ENCODE data around the gene SESN3.
A peak's percentile ranks its signal among the peaks of the same experiment; 100 is the strongest.
"Not testable (repeated sequence)": the region's sequence is repeated elsewhere in the genome, so short reads cannot be mapped to it uniquely, and the experiment has no call there.

Gene SESN3

DNA sequence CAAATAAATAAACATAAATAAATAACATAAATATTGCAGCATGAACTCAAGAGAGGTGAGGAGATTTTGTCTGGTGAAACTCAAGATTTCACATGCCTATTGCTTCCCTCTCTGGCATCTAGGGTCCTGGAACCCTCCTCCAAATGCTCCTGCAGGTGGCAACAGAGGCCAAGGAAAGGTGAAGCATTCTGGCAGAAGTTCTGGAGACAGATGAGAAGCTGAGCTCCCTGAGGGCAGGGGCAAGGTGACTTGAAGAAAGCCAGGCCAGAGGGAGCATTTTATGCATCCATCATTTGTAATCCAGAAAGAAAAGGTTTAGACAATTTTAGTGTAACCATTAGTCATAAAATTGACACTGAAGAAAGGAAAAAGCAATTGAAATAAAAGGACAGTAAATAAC is 76.5 kb downstream of the SESN3 start:
- peak; percentile 38 to 58 (median 55) for DNase-seq (ENCODE audit: low read depth in 2 of 3, low spot score in 1 of 3)

DNA sequence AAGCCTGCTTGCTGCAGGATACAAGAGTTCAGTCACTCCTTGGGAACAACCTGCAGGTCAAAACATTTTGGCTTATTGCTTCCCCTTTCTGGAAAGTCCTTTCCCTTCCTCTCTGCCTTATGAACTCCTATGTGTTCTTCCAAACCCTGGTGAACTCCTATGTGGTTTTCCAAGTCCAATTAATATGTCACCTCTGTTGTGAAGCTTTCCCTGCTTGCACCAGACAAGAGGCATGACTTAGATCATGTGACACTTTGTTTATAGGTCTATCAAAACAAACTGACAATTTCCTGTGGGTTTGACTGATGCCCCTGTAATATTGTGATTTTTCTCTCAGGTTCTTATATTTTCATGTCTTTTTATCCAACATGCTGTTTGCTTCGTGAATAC is 77.2 kb downstream of the SESN3 start:
- no peak for DNase-seq (ENCODE audit: low read depth in 2 of 3, low spot score in 1 of 3)

DNA sequence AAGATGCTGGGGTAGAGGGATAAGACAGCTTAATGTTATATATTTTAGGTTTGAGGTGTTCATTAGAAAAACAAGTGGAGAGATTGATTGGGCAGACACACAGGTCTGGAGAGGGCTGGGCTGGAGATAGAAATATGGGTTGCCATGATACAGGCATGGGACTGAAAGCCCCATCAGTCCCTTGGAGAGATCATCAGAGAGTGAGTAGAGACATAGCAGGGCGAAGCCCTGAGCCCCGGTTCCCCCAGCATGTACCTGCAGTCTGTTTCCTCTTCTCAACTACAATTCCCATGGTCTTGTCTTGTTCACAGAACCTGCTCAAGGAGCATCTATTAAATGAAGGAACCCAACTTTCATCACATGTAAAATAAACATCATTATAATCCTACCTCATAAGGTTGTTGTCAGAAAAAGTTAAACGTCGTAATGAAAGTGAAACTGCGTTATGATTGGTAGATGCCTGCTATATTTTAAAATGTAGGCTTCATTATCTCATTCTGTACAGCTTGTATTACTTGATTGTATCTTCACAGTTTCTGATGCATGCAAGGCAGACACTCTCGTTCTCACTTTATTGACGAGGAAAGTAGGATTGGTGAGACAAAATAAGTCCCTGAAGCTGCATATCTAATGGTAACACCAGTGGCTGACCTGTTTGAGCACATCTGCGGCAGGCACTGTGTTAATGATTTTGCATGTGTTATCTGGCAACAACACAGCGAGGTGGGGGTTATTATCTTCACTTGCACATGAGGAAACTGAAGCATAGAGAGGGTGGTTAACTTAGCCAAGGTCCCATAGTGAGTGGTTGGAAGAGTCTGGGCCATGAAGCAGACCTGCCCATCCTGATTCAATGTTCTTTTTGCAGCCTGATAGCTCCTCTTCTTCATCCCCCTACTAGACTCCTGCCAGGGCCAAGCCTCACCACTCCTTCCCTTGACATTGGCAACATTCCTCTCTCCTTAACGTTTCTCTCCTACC is 77.8 kb downstream of the SESN3 start:
- no peak for DNase-seq (ENCODE audit: low read depth in 2 of 3, low spot score in 1 of 3)

DNA sequence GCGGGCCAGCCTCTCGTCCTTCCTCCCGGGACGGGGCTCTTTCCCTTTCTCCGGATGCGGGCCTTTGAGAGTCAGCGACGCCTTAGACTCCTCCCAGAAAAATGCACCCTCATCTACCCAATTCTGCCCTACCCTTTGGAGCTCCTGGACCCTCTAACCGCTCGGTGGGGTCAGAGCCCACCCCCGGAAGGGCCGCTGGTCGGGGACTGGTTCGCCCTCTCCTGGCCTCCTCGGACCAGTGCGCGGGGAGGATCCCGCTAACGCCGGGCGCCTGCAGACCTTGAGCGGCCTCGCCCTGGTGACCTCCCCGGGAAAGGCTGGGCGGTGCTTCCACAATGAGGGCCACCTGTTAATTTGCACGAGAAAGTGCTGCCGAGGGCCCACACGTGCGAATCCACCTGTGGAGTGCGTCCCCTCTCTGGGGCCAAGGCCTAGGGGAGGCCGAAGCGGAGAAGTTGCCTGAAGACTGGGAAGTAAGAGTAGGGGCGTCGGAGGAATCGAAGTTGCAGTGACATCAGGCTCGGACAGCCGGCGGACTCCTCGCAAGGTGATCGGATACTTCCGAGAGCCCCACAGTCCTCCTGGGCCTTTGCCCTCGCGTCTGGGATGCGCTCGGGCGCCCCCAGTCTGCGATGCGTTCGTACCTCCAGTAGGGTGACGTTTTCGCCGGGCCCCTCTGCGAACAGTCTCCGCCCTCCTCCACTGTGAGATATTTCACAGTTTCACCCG is 79.9 kb downstream of the SESN3 start:
- peak; percentile 84 to 88 (median 86) for DNase-seq (ENCODE audit: low read depth in 2 of 3, low spot score in 1 of 3)

DNA sequence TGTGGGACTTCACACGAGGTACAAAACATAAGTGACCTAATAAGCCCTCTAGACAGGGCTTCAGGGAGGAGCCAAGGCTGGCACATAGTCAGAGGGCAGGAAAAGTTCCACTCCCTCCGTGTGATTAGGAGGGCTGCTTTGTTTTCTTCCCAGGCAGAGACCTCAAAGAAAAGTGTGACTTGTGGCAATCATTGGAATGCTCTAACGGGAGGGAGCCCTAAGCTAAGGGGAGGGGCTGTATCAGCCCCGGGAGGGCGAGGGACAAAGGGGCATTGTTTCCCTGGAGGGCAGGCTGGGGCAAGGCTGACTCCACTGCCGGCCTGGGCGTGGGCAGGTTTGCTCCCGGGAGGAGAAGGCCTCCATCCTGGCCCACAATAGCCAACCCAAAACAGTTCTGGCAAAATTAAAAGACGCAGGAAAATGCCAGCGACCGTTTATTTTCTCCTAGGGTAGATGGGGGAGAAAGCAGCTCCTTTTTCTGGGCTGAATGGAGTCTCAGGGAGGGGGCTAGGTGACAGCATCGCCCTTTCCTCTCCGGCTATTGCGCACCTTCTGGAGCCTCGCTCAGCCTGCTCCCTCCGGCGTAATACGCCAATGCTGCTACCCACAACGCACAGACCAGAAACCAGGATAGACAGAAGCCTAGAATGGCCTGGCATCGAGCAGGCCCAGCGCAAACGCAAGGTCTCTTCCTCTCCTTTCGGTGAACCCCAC is 81.2 kb downstream of the SESN3 start:
- no peak for DNase-seq (ENCODE audit: low read depth in 2 of 3, low spot score in 1 of 3)

DNA sequence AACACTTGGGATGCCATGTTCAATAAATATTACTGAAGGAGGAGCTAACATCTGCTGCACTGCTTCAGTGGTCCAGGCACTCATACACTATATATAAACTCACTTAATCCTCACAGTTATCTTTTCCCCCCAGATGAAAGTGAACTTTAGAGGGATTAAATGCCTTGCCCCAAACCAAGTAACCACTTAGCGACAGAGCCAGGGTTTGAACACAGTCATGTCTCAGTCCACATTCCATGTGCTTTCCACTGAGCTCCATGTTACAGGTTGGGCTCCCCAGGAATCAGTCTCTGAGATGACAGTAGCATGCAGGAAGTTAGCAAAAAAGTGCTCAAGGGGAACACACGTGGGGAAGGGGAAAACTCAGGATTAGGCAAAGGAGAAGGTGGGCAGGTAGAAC is 82.1 kb downstream of the SESN3 start:
- DNase-seq (ENCODE audit: low read depth in 2 of 3, low spot score in 1 of 3): no peak

DNA sequence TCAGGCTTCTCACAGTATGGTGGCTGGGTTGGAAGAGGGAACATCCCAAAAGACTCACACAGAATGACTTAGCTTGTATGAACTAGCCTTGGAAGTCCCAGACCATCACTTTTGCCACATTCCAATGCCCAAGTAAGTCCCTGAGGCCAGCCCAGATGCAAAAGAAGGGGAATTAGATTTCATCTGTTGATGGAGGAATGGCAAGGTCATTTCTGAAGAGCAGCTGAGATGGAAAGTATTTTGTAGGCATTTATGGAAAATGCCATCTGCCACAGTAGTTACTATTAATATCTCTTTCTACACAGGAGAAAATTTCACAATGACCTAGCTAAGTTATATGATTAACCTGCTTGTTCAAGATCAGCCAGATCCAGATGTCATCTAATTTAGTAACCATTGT is 82.6 kb downstream of the SESN3 start:
- no peak for DNase-seq (ENCODE audit: low read depth in 2 of 3, low spot score in 1 of 3)

DNA sequence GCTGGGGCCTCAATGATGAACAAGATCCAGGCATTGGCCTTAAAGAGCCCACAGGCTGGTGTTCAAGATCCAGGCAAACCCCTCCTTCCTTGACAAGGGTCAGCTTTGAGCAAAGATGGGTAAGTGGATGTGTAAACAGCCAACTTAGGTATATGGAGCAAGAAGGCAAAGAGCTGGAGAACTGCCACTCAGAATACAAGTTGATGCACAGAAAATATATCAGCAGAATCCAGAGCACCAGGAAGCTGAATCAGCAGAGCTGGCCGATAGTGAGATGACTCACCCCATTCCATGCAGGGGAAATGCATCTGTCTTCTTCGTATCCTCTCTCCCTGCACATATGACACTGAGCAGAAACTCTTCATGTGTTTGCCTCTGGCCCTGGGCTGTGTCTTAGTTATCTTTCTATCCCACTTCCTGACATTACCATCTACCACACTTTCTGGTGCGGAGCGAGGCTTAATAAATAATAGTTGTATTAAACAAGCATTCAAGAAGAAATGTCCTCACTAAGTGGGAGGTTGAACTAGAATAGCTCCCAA is 83.6 kb downstream of the SESN3 start:
- DNase-seq (ENCODE audit: low read depth in 2 of 3, low spot score in 1 of 3): no peak

DNA sequence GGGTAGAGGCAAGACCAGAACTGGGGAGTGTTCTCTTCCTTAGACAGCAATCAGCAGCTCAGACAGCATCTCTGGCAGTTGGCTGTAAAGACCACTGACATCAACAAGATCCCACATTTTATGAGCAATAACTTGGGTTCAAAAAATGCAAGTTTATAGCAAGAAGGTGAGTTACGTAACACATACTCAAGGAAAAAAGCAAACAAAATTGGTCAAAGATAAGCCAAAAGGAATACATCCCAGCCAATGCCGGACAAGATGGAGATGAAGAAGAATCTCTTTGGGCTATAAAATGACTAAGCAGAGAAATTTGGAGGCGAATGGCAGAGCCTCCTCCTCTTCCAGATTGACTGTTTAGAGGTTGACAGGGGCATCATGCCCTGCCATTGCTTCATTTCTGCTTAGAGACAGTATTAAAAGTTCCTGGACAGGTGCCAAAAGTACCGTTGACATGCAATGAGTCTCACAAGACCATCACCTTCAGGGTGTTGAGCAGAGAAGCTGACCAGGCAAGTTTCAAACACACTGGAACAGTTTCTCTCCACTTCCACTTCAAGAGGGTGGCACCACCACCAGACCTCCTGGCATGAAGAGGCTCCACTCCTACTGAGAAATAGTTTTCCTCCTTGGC is 85.5 kb downstream of the SESN3 start:
- DNase-seq (ENCODE audit: low read depth in 2 of 3, low spot score in 1 of 3): no peak

DNA sequence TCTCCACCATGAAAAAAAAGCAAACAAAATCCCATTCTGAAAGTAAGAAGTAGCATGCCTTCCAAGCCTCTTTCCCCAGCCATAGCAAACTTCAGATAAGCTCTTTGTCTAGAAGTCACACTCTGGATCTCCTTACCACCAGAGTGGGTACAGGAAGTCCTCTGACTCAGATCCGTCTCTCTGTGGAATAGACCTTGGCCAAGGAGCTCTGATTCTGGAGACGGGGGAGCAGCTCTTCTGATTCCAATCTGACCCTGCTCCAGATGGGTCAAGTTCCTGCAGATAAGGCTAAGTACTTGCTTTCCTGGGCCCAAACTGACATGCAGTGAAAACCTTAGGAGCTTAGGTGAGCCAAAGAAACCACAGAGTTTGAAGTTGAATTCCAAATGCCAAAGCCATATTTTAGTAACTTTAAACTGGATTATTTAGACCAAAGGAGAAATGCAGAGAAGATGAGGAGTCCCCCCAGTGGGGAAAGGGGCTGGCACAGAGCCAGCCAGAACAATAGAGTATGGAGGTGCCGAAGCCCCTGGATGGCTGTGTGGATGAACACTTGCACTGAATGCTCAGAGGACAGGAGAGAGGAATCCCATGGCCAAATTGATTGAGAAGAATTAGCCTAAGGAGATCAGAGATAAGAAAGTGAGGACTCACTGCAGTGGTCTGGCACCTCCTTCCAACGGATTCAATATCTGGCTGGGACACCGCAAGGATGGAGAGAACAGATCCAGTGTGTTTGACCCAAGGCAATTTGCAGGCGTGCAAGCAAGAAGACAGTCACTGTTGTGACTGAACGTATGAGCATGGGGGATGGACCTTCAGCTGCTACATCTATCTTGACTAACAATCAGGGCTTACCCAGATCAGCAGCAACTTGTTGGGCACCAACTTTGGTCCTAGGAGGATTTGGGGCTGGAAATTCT is 86.4 kb downstream of the SESN3 start:
- DNase-seq (ENCODE audit: low read depth in 2 of 3, low spot score in 1 of 3): no peak

DNA sequence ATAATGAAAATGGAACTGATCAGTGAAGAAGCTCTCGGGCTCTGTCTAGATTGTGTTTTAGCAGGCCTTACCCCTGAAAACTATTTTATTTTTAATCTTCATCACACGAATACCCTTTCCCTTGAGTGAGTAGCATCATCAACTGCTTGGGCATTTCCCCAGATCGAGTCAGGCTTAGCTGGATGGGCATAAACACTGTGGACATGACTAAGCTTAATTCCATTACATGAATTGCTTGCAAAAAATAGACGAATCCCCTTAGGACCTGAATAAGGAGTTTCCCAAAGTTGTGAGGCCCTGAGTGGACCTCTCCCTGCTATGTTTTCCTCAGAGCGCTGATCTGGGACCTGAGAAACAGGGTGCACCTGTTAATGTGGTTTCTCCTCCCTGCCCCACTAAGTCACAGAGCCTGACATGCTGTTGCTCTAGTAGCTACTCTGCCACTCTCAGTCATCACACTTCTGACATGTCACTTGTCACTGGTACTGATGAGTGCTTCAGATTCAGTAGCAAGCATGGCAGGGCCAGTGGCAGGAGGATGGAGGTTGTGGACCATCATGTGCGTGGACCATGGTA is 87.8 kb downstream of the SESN3 start:
- no peak for DNase-seq (ENCODE audit: low read depth in 2 of 3, low spot score in 1 of 3)

DNA sequence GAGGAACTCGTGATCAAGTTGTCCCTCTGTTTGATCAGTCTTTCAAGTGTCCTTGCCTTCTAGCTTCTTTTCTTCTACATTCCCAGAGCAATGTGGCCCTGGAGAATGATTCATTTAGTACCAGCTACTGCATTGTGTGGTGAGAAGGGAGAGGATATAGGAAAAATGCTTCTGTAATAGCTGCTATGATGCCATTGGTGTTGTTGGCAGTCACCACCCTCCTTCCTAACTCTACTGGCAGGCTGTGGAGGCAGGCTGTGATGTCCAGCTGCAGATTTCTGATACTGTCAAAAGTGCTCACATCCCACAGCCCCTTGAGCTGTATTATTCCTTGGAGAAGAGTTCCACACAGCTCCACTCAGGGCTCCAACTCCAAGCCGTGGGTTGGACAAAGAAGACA is 88.6 kb downstream of the SESN3 start:
- no peak for DNase-seq (ENCODE audit: low read depth in 2 of 3, low spot score in 1 of 3)

DNA sequence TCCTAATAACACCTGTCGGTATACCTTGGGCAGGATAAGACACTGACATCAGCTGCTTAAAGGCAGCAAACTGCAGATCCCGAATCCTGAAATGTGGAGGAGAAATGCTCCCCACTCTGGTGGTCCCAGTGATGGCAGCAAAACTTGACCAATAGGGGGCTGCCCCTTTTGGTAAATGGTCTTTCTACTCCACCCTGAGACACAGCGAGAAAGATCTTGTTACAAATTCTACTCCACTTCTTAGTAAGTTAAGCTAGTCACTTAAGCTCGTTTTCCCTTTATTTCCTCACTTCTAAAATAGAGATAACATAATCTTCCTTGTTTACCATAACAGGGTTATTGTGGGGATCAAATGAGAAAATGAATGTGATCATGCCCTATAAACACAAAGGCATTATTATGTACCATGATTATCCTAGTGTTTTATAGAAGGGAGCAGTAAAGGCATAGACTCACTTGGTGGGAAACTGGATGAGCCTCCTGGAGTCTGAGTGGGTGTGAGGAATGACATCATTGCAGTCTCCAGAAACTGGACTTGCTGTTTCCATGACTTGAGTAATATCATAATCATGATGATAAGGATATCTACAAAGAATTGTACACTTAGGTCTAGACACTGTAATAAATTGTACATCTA is 90.5 kb downstream of the SESN3 start:
- no peak for DNase-seq (ENCODE audit: low read depth in 2 of 3, low spot score in 1 of 3)

DNA sequence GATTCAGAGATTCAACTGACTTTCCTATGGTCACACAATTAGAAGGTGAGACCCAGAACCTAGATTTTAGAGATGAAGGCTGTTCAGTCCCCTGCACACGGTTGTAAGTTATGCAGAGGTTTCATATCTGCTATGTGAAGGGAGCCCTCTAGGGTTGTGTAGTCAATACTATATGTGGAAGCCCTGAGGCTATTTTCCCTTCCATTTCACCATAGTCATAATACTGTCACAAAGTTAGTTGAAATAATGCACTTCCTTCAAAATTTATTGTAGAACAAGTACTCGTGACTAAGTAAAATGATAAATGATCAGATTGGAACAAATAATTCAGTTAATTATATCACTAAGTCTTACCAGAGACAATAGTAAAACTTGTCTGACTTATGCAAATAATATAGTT is 92.6 kb downstream of the SESN3 start:
- DNase-seq (ENCODE audit: low read depth in 2 of 3, low spot score in 1 of 3): no peak

DNA sequence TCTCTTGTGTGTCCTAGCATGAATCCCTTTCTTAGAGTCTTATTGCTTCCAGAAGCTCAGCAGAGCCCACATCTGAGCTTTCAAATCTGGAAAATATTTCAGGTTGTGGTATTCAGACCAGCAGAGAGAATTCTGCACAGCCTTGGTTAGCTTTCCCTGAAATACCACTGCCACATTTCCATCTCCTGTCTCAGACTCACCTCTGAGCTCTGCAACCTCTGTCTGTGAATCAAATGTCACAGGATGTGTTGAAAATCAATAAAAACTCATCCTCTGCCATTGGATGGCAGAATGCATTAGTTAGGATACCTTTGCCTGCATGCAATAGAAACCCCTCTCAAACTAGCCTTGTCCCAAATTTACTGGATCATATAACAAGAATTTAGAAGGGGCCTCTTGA is 93.7 kb downstream of the SESN3 start:
- DNase-seq (ENCODE audit: low read depth in 2 of 3, low spot score in 1 of 3): no peak

DNA sequence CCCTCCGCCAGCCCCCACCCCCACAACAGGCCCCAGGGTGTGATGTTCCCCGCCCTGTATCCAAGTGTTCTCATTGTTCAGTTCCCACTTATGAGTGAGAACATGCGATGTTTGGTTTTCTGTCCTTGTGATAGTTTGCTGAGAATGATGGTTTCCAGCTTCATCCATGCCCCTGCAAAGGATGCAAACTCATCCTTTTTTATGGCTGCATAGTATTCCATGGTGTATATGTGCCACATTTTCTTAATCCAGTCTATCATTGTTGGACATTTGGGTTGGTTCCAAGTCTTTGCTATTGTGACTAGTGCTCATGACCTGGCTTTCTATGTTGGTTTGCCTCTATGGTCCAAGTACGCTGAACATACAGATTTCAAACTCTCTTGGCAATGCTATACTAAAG is 94.3 kb downstream of the SESN3 start:
- not testable (repeated sequence) for DNase-seq (ENCODE audit: low read depth in 2 of 3, low spot score in 1 of 3)

DNA sequence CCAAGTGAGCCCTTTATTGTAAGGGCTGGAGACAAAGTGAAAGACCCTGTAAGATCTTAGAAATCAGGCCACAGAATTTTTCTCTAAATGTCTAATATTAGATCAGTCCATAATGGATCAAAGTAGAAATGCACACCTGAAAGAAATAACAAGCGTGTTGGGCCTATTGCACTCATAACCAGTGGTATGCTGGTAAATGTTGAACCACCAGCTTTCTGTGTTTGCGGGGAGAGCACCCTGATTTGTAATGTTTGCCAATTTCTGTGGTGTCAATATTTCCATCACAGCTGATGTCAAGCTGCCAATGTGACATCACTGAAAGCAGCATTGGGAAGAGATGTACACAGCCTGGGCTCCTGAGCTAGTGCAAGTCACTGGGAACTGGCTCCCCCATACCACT is 95.1 kb downstream of the SESN3 start:
- DNase-seq (ENCODE audit: low read depth in 2 of 3, low spot score in 1 of 3): no peak

DNA sequence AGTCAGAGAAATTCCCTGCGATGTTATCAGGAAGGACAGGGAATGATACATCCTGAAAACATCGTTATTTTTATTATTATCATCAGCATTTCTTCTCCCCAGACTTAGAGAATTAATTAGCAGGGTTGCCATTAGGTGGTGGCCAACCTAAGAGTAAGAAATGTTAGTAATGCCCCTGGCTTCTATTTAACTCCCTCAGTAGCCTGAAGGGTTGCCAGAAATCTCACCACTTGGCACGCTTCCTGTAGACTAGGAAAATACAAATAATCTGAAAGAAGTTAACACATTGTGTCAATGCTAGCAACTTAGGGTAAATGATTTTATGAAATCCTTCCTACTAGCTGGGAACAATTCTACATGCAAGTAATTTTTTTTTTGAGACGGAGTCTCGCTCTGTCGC is 95.8 kb downstream of the SESN3 start:
- no peak for DNase-seq (ENCODE audit: low read depth in 2 of 3, low spot score in 1 of 3)

DNA sequence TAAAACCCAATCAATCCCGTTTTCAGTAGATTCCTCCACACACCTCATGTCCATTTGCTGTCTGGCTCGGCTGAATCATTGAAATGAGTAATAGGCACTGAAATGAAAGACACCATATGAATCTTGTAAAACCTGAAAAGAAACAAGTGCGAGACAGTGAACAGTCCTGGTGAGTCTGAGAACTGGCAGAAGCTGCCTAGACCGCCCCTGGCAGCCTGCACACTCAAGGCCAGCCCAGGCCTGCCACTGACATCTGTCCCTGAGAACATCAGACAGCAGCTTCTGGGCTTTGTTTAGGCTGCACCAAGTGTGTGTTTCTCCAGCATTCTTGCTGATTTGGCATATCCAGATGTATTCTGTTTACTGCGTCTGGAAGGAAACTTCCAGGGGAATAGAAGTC is 96.5 kb downstream of the SESN3 start:
- no peak for DNase-seq (ENCODE audit: low read depth in 2 of 3, low spot score in 1 of 3)
